Activated B cell treated with CpG ODN at 0.5 μM for 24 hours (primary cell): ENCODE results near the gene ARPC4. TPM values are rescaled to one million over a fixed set of nuclear protein-coding genes. Genes with fewer than 3 reads are reported as not detected.

ENCODE experiments used
- ATAC-seq: fragments of 200-7000 bp; cut with Tn5 transposase; one replicate; pipeline ENCODE4 v1.10.0; 2021; ENCODE audit warnings: low read depth, mild to moderate bottlenecking, moderate library complexity
- CTCF ChIA-PET: fragments of 350-600 bp; sonication (Branson Sonifier 250); formaldehyde crosslinking; loops from one replicate; lab custom pipeline; 2021; ENCODE audit warnings: antibody characterized with exemption; lab: Charles Lee
- POLR2A ChIA-PET: fragments of 350-600 bp; sonication (Branson Sonifier 250); formaldehyde crosslinking; loops from one replicate; lab custom pipeline; 2021; ENCODE audit warnings: antibody characterized with exemption; lab: Charles Lee
- DNase-seq: peaks from one replicate; pipeline ENCODE4 v3.0.0; 2022
- H3K27ac Mint-ChIP-seq: one replicate; pipeline ENCODE4 v1.8.0; 2020; ENCODE audit warnings: mixed read lengths
- H3K27me3 Mint-ChIP-seq: one replicate; pipeline ENCODE4 v1.8.0; 2021; ENCODE audit warnings: mixed read lengths
- H3K36me3 Mint-ChIP-seq: one replicate; pipeline ENCODE4 v1.8.0; 2021; ENCODE audit warnings: low read depth, mixed read lengths
- H3K4me1 Mint-ChIP-seq: one replicate; pipeline ENCODE4 v1.8.0; 2021; ENCODE audit warnings: mixed read lengths
- H3K4me3 Mint-ChIP-seq: one replicate; pipeline ENCODE4 v1.8.0; 2020; ENCODE audit warnings: mild to moderate bottlenecking, mixed read lengths
- H3K9me3 Mint-ChIP-seq: one replicate; pipeline ENCODE4 v1.8.0; 2020; ENCODE audit warnings: mixed read lengths
- CTCF ChIP-seq: fragments of 200-600 bp; IDR thresholded peaks from one replicate; pipeline ENCODE4 v1.8.0; 2022; ENCODE audit warnings: antibody characterized with exemption, mild to moderate bottlenecking
- intact Hi-C: fragments of 100-400 bp; cut with micrococcal nuclease; formaldehyde crosslinking; loops from one replicate; pipeline ENCODE4 v1.15.1; 2024
- total RNA-seq: library from RNA; stranded (reverse); gene quantifications from 2 replicates; pipeline ENCODE4 v1.2.3, GENCODE V29; 2022

Gene ARPC4
- total RNA-seq, 1 donor from 2014 or later, result 315 TPM

DNA sequence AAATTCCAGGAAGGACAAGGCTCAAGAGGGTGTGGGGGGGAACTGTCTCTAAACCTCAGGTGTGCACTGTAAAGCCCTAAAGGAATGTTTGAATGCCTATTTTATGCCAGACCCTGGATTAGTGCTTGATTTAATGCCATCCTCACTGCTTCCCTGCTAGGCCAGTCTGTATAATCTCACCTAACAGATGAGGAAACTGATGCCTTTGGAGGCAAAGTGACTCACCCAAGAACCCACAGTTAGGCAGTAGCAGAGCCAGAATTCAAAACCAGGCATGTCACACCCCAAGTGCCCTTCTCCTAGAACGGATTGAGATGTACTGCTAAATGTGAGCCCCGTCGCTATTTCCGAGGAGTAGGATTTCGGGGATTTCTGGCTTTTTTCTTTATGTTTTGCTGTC, 31.0 kb upstream of the ARPC4 start:
- Mint-ChIP-seq H3K9me3 (no peaks in the 10 kb centered on the region), H3K4me3 (no peak overlapping the region), H3K36me3 (peaks cover 23% of the 10 kb centered on the region), H3K4me1 (no peaks in the 10 kb centered on the region), H3K27me3 (no peaks in the 10 kb centered on the region), H3K27ac (no peak overlapping the region)
- TF ChIP-seq CTCF, result no peak
- intact Hi-C loops, result no loop called here
- POLR2A ChIA-PET, result no interaction called here
- CTCF ChIA-PET, result interaction anchor here (0.6 kb wide), 1 partner anchor 9 kb away, joined by 5 read pairs; no protein-coding TSS in a partner anchor
- DNase-seq, result no peak
- no peak for ATAC-seq

DNA sequence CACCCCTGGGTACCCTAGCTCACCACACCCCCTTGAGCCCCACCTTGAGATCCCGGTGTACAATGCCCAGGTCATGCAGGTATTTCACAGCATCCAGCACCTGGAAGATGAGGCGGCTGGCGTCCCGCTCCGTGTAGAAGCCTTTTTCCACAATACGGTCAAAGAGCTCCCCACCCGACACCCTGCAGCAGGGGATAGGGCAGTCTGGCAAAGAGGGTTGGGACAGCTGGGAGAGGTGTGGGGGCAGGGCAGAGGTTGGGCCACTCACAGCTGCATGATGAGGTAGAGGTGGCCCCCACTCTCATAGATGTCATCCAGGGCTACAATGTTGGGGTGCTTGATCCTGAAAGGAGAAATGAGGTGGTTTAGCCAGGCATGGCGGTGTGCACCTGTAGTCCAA, 30.0 kb upstream of the ARPC4 start:
- CTCF ChIA-PET, result no interaction called here
- Mint-ChIP-seq H3K4me3 (no peak overlapping the region), H3K27me3 (no peaks in the 10 kb centered on the region), H3K9me3 (no peaks in the 10 kb centered on the region), H3K36me3 (peaks cover 19% of the 10 kb centered on the region), H3K27ac (peak overlapping the region; percentile 18), H3K4me1 (no peaks in the 10 kb centered on the region)
- ATAC-seq (no peak), DNase-seq (no peak)
- TF ChIP-seq CTCF, result no peak
- intact Hi-C loops, result no loop called here
- POLR2A ChIA-PET, result interaction anchor here (0.6 kb wide), 1 partner anchor 41 kb away, joined by 3 read pairs; no protein-coding TSS in a partner anchor

GRCh38 chr3:9765865-9766264, 27.0 kb upstream of the ARPC4 start:
- DNase-seq, result no peak
- Mint-ChIP-seq H3K4me3 (no peak overlapping the region), H3K27me3 (peaks cover 6% of the 10 kb centered on the region), H3K27ac (no peak overlapping the region), H3K36me3 (no peaks in the 10 kb centered on the region), H3K9me3 (no peaks in the 10 kb centered on the region), H3K4me1 (peaks cover 19% of the 10 kb centered on the region)
- intact Hi-C loops, result loop anchor here (2.0 kb wide), 1 partner anchor 15 kb away; no protein-coding TSS in a partner anchor
- TF ChIP-seq CTCF, result no peak
- ATAC-seq, result no peak
- POLR2A ChIA-PET, result no interaction called here
- CTCF ChIA-PET, result no interaction called here

- Mint-ChIP-seq H3K4me3 (no peak overlapping the region), H3K27me3 (peaks cover 6% of the 10 kb centered on the region), H3K4me1 (peaks cover 20% of the 10 kb centered on the region), H3K9me3 (no peaks in the 10 kb centered on the region), H3K27ac (no peak overlapping the region), H3K36me3 (no peaks in the 10 kb centered on the region)
- TF ChIP-seq CTCF, result no peak
- ATAC-seq, result no peak
- CTCF ChIA-PET, result no interaction called here
- no peak for DNase-seq
- POLR2A ChIA-PET, result interaction anchor here (0.6 kb wide), 1 partner anchor 134 kb away, joined by 9 read pairs; no protein-coding TSS in a partner anchor
- intact Hi-C loops, result loop anchor here (2.0 kb wide), 1 partner anchor 13 kb away; no protein-coding TSS in a partner anchor
Measured at GRCh38 chr3:9767418-9767817, 25.5 kb upstream of the ARPC4 start.

DNA sequence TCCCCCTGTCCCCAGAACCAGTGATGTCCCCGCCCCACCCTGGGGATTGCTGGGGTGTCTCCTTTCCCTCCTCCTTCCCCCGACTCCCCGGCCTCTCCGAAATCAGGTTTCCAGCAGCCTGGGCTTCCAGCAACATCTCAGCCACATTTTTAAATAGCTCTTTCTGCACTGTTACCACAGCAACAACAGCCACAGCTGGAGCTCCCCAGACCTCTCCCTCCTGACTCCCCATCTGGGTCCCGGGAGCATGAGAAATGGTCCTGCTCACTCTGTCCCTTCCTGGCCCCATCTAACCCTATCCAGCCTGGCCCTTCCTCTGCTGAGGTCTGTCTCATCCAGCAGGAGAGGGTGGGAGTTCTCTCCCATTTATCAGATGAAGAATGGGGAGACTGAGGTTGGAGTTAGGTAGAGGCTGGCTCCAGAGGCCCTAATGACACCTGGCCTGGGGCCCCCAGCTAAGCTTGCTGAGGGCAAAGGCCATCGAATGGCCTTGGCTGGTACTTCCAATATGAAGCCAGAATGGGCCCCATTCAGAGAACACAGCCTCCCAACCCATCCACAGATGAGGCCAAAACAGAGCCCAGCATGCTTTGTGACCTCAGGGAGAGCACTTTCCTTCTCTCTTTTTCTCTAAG, 24.6 kb upstream of the ARPC4 start:
- intact Hi-C loops, result loop anchor here (2.0 kb wide), 1 partner anchor 17 kb away; no protein-coding TSS in a partner anchor
- TF ChIP-seq CTCF, result no peak
- Mint-ChIP-seq H3K4me1 (peaks cover 20% of the 10 kb centered on the region), H3K4me3 (no peak overlapping the region), H3K9me3 (no peaks in the 10 kb centered on the region), H3K27ac (no peak overlapping the region), H3K27me3 (peaks cover 6% of the 10 kb centered on the region), H3K36me3 (no peaks in the 10 kb centered on the region)
- ATAC-seq (no peak), DNase-seq (no peak)
- CTCF ChIA-PET, result interaction anchor here (1.6 kb wide), 1 partner anchor 14 kb away, joined by 3 read pairs; no protein-coding TSS in a partner anchor
- POLR2A ChIA-PET, result interaction anchor here (1.2 to 1.3 kb wide), 2 partner anchors 27 to 40 kb away, joined by 3 read pairs; no protein-coding TSS in a partner anchor
